HT1080 (cell line): Measurements from ENCODE around the gene SCGB1C2. TPM values are rescaled to one million over a fixed set of nuclear protein-coding genes. Genes with fewer than 3 reads are reported as not detected.

Experiments used
- small RNA-seq: library from RNA; depleted of rRNA; stranded (forward); fragments of <200 nt; gene quantifications from one replicate; pipeline ENCODE3, GENCODE V24; 2014
- total RNA-seq: library from RNA; depleted of rRNA; stranded (reverse); fragments of >200 nt; shearing (Covaris generic); gene quantifications from 2 replicates; pipeline ENCODE4 v1.2.3, GENCODE V29; 2014; rRNA removed

SCGB1C2 gene
- total RNA-seq, 1 experiment from 2014 or later, result not detected

Small RNA genes lying within 50 kb of the gene (small RNA-seq; reads per million reads assigned to genes)
- gene RF00026, result not detected

Other genes with a start within 250 kb of the SCGB1C2 start
- gene DOC2B, start 44.1 kb downstream of the SCGB1C2 start, total RNA-seq, result not detected in 2 replicates
- gene RPH3AL, start 215.2 kb downstream of the SCGB1C2 start, total RNA-seq, result 2.2 and 3.8 TPM in 2 replicates